A549 (cell line): ENCODE data around the gene TSGA10.

Source experiments
- CHD4 ChIP-seq: fragments of 200-600 bp; sonication (generic); IDR thresholded peaks from 2 replicates; pipeline ENCODE4 v1.6.1; 2016; ENCODE audit warnings: antibody characterized with exemption, mild to moderate bottlenecking, borderline replicate concordance
- HOXA7 ChIP-seq: fragments of 250-450 bp; sonication (Bioruptor Pico); IDR thresholded peaks from 2 replicates; pipeline ENCODE4 v1.5.0; 2020; ENCODE audit warnings: mild to moderate bottlenecking, moderate library complexity
- MYC ChIP-seq: IDR thresholded peaks from 2 replicates; pipeline ENCODE4 v1.6.1; 2012; ENCODE audit warnings: mild to moderate bottlenecking, inconsistent platforms, low read length, improper control_type of control experiment, borderline replicate concordance
- POLR2AphosphoS2 ChIP-seq: conservative IDR thresholded peaks from 2 replicates; pipeline ENCODE4 v1.6.1; 2012; ENCODE audit warnings: low read length, improper control_type of control experiment, inconsistent platforms
- RAD21 ChIP-seq, 2 experiments: fragments of >200 bp in 1 of 2; sonication (Bioruptor Twin) in 1 of 2; formaldehyde crosslinking in 1 of 2; IDR thresholded peaks in 1 of 2; conservative IDR thresholded peaks in 1 of 2; 2 replicates in 1 of 2; 3 replicates in 1 of 2; pipeline ENCODE4 v1.6.1; 2012 to 2018; ENCODE audit warnings: inconsistent platforms in 1 of 2
- RCOR1 ChIP-seq: fragments of 150-350 bp; IDR thresholded peaks from 2 replicates; pipeline ENCODE4 v1.6.1; 2014; ENCODE audit warnings: antibody characterized with exemption, low read length, low read depth
- RFX5 ChIP-seq: fragments of 450-650 bp; IDR thresholded peaks from 2 replicates; pipeline ENCODE4 v1.7.1; 2014; ENCODE audit warnings: antibody characterized with exemption, mild to moderate bottlenecking, moderate library complexity
- TF ChIP-seq, protein P1 (sequence below): fragments of 200-600 bp; sonication (generic); IDR thresholded peaks from 2 replicates; pipeline ENCODE4 v1.6.1; 2016; ENCODE audit warnings: antibody characterized with exemption, mild to moderate bottlenecking, moderate library complexity
- TF ChIP-seq, protein P2 (sequence below): fragments of >200 bp; sonication (Bioruptor Twin); formaldehyde crosslinking; IDR thresholded peaks from 3 replicates; pipeline ENCODE4 v1.5.1; 2016
- TF ChIP-seq, protein P3 (sequence below): IDR thresholded peaks from 2 replicates; pipeline ENCODE4 v1.6.1; 2012

DNA sequence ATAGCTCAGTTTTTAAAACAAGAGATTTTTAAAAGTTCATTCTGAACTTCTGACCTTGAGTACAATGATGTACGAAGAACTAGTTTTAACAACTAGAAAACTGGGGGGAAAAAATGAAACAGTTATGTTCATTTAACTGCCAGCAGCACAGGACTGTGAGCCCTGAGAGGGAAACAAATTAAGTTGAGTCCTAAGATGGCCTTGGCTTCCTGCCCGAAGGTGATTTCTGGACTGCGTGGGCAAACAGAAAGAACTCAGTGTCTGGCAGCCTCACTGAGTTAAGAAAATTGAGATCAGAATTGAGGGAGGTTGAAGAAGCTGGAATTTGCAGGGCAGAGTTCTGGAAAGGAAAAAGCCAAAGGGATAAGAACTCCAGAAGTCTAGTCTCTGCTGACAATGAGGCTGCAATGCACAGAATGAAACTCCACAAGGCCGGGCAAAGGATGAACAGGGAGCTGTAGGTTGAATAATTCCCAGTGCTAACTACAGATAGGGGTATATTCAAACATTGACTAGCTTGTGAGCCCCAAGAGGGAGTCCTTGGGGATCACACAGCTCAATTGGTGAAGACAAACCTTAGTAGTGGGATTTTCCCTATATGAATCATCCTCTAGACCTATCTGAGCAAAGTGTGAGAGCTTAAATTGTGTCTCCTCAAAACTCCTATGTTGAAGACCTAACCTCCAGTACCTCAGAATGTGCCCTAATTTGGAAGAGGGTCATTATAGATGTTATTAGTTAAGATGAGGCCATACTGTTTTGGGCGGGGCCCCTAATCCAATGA is 205.6 kb downstream of the TSGA10 start:
- TF ChIP-seq MYC, result no peak
- TF ChIP-seq CHD4, result no peak
- TF ChIP-seq POLR2AphosphoS2, result no peak
- TF ChIP-seq, protein P1, sequence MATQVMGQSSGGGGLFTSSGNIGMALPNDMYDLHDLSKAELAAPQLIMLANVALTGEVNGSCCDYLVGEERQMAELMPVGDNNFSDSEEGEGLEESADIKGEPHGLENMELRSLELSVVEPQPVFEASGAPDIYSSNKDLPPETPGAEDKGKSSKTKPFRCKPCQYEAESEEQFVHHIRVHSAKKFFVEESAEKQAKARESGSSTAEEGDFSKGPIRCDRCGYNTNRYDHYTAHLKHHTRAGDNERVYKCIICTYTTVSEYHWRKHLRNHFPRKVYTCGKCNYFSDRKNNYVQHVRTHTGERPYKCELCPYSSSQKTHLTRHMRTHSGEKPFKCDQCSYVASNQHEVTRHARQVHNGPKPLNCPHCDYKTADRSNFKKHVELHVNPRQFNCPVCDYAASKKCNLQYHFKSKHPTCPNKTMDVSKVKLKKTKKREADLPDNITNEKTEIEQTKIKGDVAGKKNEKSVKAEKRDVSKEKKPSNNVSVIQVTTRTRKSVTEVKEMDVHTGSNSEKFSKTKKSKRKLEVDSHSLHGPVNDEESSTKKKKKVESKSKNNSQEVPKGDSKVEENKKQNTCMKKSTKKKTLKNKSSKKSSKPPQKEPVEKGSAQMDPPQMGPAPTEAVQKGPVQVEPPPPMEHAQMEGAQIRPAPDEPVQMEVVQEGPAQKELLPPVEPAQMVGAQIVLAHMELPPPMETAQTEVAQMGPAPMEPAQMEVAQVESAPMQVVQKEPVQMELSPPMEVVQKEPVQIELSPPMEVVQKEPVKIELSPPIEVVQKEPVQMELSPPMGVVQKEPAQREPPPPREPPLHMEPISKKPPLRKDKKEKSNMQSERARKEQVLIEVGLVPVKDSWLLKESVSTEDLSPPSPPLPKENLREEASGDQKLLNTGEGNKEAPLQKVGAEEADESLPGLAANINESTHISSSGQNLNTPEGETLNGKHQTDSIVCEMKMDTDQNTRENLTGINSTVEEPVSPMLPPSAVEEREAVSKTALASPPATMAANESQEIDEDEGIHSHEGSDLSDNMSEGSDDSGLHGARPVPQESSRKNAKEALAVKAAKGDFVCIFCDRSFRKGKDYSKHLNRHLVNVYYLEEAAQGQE, result no peak
- TF ChIP-seq, protein P2, sequence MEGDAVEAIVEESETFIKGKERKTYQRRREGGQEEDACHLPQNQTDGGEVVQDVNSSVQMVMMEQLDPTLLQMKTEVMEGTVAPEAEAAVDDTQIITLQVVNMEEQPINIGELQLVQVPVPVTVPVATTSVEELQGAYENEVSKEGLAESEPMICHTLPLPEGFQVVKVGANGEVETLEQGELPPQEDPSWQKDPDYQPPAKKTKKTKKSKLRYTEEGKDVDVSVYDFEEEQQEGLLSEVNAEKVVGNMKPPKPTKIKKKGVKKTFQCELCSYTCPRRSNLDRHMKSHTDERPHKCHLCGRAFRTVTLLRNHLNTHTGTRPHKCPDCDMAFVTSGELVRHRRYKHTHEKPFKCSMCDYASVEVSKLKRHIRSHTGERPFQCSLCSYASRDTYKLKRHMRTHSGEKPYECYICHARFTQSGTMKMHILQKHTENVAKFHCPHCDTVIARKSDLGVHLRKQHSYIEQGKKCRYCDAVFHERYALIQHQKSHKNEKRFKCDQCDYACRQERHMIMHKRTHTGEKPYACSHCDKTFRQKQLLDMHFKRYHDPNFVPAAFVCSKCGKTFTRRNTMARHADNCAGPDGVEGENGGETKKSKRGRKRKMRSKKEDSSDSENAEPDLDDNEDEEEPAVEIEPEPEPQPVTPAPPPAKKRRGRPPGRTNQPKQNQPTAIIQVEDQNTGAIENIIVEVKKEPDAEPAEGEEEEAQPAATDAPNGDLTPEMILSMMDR, result no peak
- no peak for TF ChIP-seq RAD21 (conservative IDR thresholded peaks at IDR 0.05 in 1 of 2, IDR thresholded peaks at IDR 0.05 in 1 of 2)
- TF ChIP-seq, protein P3, sequence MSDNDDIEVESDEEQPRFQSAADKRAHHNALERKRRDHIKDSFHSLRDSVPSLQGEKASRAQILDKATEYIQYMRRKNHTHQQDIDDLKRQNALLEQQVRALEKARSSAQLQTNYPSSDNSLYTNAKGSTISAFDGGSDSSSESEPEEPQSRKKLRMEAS, result no peak
- TF ChIP-seq RFX5, result no peak
- TF ChIP-seq RCOR1, result no peak
- no peak for TF ChIP-seq HOXA7 (CRISPR knock-in tag)
